GM19035 (cell line): ENCODE data around the gene SLC66A2.

Experiments
- ATAC-seq: cut with Tn5 transposase; IDR thresholded peaks from one replicate; pipeline ENCODE4 v1.9.1; 2021; ENCODE audit not compliant: unreplicated experiment

SLC66A2 gene

DNA sequence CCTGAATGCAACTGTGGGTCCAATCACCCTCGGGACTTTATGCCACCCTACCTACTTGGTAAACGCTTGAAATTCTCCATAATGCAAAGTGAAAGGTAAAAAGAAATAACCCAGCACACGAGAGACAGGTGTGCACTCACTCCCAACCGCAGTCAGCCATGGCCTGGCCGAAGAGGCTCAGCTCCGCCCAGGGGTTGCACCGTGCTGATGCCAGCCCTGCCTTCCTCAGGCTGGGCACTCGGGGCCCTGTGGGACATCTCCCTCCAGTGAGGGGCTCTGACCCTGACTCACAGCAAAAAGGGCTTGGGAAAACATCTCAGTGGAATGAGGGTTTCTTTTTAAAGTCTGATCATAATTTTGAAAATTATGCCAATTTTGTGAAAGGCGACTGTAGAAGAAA lies 13.3 kb downstream of the SLC66A2 start:
- no peak for ATAC-seq

DNA sequence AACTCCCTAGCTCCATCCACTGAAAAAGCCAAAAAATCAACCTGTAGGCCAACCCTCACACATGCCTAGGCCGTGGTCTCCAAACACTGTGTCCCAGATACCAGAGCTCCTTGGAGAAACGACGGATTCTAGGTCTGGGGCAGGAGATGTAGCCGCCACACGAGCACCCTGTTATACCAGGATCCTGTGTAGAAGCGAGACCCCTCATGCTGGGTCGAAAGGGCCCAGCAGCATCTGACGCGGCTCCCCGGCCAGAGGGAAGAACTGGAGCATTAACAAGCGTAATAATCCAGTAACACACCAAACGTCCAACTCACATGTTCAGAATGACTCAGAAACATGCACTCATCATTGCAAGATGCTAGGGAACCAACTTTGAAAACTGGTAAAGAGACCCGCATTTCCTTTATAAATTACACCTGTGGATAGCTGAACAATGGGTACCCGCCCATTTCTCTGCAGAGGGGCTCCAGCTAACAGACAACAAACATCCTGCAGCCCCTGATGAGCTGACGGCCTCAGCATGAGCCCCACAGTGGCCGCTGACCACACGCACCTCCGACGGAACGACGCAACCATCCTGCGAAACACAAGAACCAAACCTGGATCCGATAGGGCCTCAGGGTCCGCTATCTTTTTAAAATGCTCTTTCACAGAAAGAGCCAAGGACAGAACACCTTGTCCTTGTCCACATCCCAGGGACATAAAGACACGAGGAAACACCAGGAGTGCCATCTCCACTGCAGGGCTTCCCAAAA lies 14.2 kb downstream of the SLC66A2 start:
- no peak for ATAC-seq

DNA sequence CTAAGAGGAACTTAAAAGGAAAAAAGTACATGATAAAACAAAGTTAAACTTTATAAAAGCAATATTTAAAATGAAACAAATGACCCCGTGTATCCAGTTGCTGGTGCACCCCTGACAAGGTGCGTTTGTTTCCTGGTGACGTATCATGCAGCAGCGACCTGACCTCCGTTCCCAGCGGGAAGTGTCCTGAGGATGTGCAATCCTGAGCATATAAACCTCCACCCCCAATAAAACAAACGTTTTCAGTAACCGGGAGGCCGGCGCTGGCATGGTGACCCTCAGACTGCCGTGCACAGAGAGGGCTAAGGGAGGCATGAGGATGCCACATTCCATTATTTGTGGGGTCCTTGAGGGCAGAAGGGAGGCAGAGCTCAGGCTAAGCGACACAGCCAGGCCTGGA lies 14.8 kb downstream of the SLC66A2 start:
- ATAC-seq: no peak

DNA sequence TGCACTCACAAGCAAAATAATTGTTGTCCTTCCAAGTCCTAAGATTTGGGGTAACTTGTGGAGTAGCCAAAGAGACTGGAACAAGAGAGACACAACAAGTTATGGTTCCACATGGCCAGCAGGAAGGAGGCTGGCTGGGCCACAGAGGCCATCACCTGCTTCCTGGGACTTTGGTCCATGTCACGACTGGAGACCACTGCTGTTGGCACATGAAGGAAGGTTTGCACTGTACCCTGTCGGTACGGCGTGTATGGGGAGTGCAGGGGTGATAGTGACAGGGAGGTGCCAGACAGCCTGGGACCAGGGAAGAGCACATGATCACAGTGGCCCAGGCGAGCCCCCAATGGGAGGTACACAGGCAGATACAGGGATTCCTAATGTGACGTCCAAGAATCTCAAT lies 15.5 kb downstream of the SLC66A2 start:
- no peak for ATAC-seq

DNA sequence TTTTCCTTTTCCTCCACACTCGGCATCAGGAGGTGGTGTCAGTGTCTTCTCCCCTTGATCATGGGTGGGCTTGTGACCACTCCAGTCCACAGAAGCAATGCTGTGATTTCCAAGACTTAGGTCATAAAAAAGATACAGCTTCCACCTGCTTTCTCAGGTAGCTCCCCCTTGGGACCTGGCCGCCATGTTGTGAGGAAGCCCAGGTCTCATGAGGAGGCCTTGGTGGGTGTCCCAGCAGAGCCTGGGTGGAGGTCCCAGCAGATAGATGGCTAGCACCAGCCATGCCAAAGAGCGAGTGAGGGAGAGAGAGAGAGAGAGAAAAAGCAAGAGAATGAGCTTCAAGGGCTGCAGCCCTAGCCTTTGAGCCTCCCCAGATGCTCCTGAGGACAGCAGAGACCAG lies 16.0 kb downstream of the SLC66A2 start:
- no peak for ATAC-seq

DNA sequence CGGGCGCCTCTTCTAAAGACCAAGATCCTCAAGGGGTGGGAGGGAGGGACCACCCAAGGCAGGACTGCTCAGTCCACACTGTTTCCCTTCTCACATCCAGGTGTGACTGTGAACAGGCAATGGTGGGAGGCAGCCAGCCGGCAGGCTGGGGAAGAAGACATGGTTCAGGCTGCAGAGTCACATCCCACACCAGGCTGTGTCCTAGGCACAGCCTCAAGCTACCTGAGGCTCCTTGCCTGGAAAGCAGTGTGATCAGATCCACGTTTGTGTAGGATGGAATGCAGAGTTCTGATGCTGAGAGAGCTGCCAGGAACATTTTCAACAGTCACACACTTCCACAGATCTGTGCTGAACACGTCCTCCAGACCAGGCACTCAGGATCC lies 16.4 kb downstream of the SLC66A2 start:
- ATAC-seq: no peak

DNA sequence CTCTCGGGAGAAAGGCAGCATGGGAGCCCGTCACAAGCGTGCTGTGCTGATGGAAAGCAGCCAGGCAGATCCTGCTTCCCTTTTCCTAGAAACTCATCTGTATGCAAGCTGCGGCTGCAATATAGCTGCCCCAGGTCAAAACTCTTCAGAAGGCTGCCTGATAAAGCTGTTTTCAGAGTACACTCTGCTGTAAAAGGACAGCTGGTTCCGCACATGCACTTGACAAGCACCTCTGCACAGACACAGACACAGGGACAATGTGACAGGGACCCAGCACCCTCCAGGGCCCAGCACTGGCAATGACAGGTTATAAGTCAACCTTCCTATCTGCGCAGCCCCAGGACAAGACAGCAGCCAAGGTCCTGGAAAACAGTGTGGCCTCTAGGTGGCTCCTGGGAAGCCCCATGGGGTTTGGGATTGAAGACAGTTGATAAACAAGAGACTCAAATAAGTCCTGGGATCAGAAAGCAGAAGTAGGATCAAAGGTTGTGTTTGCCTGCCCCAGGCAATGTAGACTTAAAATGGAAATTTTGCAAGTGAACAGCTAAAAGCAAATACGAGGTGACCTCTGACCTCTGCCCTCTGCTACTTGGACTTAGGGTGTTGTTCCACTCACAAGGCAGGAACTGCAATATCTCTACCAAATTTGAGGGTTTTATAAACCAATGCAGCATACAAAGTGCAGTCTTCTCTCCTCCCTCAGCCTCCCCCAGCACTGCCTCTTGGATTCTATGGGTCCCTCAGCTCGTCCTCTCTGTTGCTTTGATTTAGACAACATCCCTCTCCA lies 16.9 kb downstream of the SLC66A2 start:
- no peak for ATAC-seq

DNA sequence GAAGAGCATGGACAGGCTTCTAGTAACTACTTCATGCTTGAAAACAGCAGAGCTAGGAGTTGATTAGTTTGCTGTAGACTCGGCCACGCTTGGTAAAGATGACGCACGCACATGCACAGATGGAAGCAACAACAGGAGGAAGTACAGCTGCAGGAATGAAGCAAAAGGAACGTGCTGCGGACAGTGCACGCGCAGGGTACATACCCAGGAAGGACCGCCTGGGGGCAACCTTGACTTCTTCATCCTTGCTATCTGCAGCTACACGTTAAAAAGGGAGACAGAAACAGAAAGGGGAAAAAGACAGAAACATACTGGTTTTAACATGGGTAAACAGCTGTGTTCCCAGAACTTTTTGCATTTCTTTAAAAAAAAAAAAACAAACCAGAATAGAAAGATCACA lies 17.7 kb downstream of the SLC66A2 start:
- ATAC-seq: no peak

DNA sequence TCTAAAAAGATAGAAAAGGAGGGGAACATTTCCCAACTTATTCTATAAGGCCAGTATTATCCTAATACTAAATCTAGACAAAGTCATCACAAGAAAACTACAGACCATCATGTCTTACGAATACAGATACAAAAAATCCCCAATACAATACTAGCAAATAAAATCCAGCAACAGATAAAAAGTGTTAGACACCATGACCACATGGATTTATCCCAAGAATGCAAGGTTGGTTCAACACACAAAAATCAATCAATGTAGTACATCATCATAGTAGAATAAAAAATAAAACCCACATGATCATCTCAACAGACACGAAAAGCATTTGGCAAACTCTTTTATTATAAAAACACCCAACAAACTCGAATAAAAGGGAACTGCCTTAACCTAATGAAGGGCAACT lies 18.5 kb downstream of the SLC66A2 start:
- ATAC-seq: no peak

DNA sequence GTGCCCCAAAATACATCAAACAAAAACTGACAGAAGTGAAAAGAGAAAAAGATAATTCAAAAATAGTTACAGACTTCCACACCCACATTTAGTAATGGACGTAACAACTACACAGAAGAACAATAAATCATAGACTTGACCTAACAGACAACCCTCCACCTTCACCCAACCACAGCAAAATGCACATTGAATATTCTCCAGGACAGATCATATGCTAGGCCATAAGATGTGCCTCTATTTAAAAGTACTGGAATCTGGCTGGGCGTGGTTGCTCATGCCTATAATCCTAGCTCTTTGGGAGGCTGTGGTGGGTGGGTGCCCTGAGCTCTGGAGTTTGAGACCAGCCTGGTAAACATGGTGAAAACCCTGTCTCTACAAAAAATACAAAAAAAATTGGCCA lies 20.0 kb downstream of the SLC66A2 start:
- no peak for ATAC-seq

DNA sequence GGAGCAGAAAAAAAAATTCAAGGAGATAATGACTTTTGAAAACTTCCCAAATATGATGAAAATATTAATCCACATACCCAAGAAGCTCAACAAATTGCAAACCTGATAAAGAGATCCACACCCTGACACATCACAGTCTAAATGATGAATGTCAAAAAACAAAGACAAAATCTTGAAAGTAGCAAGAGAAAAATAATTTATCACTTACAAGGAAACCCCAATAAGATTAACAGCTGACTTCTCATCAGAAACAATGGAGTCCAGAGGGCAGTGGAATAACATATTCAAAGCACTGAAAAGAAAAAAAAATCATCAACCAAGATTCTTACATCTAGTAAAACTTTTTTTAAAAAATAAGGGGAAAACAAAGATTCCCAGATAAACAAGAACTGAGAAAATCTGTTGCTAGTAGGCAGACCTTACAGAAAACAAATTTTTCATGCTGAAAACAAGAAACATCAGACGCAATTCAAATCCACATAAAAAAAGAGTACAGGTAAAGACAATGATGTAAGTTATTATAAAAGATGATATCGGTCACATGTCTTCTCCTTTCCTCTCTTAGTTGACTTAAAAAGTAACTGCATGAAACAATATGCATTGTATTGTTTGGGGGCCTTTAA lies 21.3 kb downstream of the SLC66A2 start:
- no peak for ATAC-seq

DNA sequence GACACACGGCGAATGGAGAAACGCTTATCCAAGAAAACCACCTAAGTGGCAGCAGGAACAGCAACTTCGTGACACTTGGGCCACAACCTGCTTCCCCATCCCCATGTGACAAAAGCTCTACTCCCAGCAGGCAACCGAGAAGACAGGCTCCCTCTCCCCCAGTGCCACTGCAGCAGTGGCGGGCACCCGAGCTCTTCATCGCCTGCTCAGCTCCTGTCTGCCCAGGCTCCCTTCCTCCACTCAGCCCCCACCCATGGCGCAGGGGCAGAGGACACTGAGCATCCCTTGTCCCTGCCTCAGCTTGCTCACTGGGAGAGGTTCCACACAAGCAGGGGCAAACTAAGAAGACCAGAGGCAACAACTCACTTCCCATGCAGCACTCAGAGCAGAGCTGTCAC lies 22.9 kb downstream of the SLC66A2 start:
- no peak for ATAC-seq

DNA sequence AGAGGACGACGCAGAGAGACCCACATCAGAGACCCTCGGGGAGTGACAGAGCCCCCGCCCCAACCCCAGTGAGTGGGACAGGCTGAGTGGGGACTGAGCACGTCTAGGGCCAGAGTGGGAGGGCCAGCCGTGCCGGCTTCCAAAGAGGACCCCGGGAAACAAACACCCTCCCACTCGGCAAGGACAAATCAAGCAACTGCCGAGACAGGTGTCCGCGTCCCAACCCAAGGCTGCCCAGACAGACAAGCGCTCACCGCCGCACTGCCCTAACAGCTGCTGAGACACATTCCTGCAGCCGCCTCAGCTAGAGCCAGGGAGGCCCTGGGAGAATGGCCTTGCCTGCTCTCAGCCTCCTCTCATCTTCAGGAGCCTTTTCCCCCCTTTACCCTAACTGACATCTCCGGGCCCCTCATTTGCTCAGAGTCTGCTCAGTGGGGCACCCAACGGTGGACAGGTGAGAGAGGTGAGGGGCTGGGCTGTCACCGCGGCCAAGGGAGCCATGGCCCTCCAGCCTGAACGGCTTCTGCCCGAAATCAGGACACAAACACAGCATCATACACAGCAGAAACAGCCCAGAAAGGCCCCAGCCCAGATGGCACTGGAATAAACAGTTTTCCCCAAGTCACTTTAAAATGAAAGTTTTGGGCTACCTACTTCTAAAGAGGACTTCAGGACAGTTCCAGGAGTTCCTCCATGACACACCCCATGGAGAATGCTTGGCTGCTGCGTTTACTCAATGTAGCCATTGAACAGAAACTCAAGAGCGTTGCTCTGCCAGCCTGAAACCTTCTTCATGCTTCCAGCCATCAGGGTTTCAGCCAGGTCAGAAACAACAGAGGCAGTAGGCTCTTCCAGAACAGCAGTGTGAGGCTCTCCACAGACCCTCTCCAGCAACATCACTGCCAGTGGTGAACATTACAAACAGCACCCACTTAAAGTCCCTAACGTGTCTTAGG lies 23.6 kb downstream of the SLC66A2 start:
- no peak for ATAC-seq

DNA sequence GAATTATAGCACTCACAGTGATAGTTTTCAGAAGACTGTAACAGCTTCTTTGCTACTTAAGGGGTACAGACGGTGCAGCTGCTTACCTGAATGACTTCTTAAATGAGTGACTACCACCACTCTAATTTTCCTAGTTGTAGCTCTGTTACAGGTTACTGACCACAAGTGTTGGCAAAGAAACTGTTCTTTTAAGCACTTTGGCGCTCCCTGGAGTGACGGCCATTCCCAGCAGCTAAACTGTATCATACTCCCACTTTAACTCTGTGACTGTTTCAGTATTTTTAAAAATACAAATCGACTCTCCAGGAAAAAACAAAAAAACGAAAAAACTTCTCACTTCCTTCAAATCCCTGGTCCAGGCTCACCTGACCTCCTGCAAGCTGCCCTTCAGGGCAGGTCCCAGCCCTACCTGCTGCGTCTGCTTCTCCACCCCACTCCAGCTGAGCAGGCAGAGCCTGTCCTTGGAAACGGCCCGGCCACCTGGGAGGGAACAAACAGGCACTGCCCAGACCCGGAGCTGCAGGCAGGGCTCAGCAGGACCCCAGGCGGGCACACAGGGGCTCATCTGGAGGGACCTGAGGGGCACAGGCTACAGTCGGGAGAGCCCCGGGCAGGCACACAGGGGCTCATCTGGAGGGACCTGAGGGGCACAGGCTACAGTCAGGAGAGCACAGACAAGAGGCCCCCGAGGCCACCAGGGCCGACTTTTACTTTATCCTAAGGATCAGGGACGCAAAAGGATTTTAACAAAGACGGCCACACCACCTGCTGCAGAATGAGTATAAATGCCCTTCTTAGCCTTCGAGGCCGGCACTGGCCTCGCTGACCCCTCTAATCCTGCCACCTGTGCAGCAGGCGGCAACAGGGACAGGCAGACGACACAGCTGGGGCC lies 24.5 kb downstream of the SLC66A2 start:
- no peak for ATAC-seq

DNA sequence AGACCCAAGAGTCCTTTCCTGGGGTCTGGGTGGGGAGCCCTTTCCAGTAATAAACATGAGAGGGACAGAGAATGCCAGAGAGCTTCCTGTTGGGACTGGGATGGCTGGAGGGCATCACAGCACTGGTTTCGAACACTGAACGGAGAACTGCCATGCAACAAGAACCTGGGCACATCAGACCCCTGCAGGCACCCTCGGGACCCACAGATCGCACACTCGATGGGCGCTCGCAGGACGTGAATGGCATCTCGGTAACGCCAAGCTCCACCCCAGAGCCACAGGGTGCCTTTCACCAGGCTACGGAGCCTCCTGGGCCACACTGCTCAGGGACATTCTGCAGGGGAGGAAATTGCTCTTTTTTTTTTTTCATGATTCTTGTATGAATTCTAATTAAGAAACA lies 25.1 kb downstream of the SLC66A2 start:
- no peak for ATAC-seq

DNA sequence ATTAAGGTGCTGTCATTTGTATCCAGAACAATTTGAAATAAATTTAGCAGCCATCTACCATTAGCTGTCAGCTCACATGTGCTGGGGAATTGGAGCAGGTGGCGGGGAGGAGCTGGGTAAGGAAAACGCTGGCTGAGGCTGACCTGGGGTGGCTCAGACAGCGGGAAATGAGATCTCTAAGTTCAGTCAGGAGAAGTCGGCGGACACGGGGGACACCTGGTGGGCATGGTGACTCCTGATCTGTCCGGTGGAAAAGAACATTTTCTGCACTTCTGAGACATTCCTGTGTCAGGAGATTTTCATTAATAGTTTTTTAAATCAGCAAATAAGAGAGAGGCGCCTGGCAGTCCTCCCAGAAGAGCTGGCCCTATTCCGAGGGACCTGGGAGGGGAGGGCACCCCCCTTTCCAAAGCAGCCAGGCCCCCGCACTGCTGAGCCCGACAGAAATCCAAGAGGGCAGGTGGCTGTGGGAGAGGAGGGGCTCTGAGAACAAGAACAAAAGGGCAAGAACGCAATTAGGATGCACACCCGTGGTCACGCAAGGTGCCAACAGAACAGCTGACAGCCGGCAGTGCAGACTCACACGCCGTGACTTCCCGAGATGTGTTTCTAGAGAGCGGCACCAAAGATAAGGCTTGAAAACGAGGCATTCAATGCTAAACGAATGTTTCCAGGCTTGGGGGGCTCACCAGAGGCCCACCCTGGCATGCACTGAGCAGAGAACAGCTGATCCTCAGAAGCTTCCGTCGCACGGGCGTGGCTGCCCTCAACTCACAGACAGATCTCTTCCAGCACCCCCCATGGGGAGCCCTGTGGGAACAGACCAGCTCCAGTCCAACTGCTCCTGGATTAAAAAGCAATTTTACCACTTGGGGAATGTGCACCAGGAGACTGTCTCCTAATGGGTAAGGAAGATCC lies 26.4 kb downstream of the SLC66A2 start:
- ATAC-seq: no peak

DNA sequence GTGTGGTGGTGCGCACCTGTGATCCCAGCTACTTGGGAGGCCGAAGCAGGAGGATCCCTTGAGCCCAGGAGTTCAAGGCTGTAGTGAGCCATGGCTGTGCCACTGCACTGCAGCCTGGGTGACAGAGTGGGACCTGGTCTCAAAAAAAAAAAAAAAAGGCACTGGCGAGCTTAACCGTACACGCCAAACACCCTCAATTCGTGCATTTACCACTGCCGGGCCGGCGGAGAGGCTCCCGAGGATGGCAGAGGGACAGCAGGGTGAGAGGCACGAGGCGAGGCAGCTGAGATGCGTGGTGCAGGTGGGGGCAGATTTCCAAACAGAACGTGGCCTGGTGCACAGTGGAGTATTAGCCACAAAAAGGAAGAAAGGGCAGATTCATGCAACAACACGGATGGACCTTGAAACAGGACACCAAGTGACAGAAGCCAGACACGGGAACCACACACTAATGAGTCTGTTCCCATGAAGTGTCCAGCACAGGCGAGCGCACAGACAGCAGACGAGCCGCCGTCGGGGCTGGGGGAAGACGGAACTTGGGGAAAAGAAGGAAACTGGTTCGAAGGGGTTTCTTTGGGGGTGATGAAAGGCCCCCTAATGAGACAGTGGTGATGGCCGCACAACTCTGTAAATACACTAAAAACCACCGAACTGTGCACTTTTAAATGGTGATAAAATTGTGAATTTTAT lies 27.4 kb downstream of the SLC66A2 start:
- no peak for ATAC-seq

DNA sequence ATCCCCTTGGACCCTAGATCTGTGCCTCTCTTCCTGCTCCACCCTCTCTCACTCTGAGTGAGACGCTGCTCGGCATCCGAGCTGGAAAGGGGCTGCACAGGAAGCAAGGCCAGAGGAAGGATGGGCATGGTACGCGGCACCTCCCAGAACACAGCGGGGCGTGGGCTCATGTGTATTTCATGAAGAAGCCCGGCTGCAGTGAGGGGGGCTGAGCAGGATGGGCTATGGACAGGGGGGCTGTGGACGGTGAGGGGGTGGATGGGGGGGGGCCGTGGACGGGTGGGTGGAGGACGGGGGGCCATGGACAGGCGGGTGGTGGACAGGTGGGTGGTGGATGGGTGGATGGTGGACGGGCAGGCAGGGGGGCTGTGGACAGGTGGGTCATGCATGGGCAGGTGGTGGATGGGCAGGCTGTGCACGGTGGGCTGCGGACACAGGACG lies 28.5 kb downstream of the SLC66A2 start:
- ATAC-seq: no peak
